Ascending aorta (tissue), 2 donors: ENCODE measurements around the gene DGKD. TPM values are rescaled to one million over a fixed set of nuclear protein-coding genes. Genes with fewer than 3 reads are reported as not detected.

Experiments
- DNase-seq, 2 donors: peaks; one replicate each; pipeline ENCODE4 v3.0.0-alpha.2; 2019; ENCODE audit warnings: low spot score in 2 of 2
- H3K27ac ChIP-seq, 2 donors: fragments of 200-600 bp; sonication (generic); one replicate each; pipeline ENCODE4 v1.5.1; 2016 to 2017; ENCODE audit warnings: mild to moderate bottlenecking in 1 of 2
- H3K27me3 ChIP-seq: fragments of 200-600 bp; sonication (generic); one replicate; pipeline ENCODE4 v1.5.1; 2017
- H3K36me3 ChIP-seq, 2 donors: fragments of 200-600 bp; sonication (generic); one replicate each; pipeline ENCODE4 v1.5.1; 2016
- H3K4me1 ChIP-seq, 2 donors: fragments of 200-600 bp; sonication (generic); one replicate each; pipeline ENCODE4 v1.5.1; 2016 to 2017; ENCODE audit warnings: mild to moderate bottlenecking in 1 of 2
- H3K4me3 ChIP-seq, 2 donors: fragments of 200-600 bp; sonication (generic); one replicate each; pipeline ENCODE4 v1.5.1; 2016 to 2017; ENCODE audit warnings: mild to moderate bottlenecking in 1 of 2
- H3K9me3 ChIP-seq, 2 donors: fragments of 200-600 bp; sonication (generic); one replicate each; pipeline ENCODE4 v1.5.1; 2016
- CTCF ChIP-seq, 3 experiments: fragments of 200-600 bp in 2 of 3; fragments of 450-650 bp in 1 of 3; sonication (generic) in 2 of 3; IDR thresholded peaks; one replicate each; pipeline ENCODE4 v1.5.1; 2016 to 2019; ENCODE audit warnings: antibody characterized with exemption in 3 of 3, mild to moderate bottlenecking in 1 of 3, moderate library complexity in 1 of 3
- intact Hi-C: fragments of 100-400 bp; cut with DNase I; formaldehyde crosslinking; loops from one replicate; pipeline ENCODE4 v1.15.1; 2023
- total RNA-seq: library from RNA; depleted of rRNA; stranded (reverse); fragments of >200 nt; gene quantifications from one replicate; pipeline ENCODE4 v1.1.0, GENCODE V29; 2016

DGKD gene
- total RNA-seq, 1 donor from 2014 or later, result 28.3 TPM

GRCh38 chr2:233449921-233450863, 95.9 kb downstream of the DGKD start:
- no peaks in the 10 kb centered on the region for H3K4me1 ChIP-seq
- DNase-seq, result peak; percentile 5 to 58
- peaks cover 89 to 100% of the 10 kb centered on the region in 2 donors for H3K36me3 ChIP-seq
- H3K4me3 ChIP-seq, result no peak overlapping the region
- intact Hi-C loops, result loop anchor here (5.0 to 10.0 kb wide), 2 partner anchors 165 to 262 kb away; partner anchors contain the start of gene UGT1A5
- no peaks in the 10 kb centered on the region for H3K27me3 ChIP-seq
- H3K9me3 ChIP-seq, result no peaks in the 10 kb centered on the region
- no peak overlapping the region for H3K27ac ChIP-seq
- no peak for TF ChIP-seq CTCF (IDR thresholded peaks at IDR 0.05)

GRCh38 chr2:233450864-233451575, 96.7 kb downstream of the DGKD start:
- TF ChIP-seq CTCF (IDR thresholded peaks at IDR 0.05), result no peak
- peaks cover 92 to 100% of the 10 kb centered on the region in 2 donors for H3K36me3 ChIP-seq
- no peaks in the 10 kb centered on the region for H3K4me1 ChIP-seq
- DNase-seq, result no peak
- intact Hi-C loops, result no loop called here
- no peaks in the 10 kb centered on the region for H3K27me3 ChIP-seq
- no peak overlapping the region for H3K27ac ChIP-seq
- H3K4me3 ChIP-seq, result no peak overlapping the region
- H3K9me3 ChIP-seq, result no peaks in the 10 kb centered on the region

GRCh38 chr2:233451950-233452349, 97.7 kb downstream of the DGKD start:
- intact Hi-C loops, result no loop called here
- H3K4me1 ChIP-seq, result no peaks in the 10 kb centered on the region
- no peak for DNase-seq

GRCh38 chr2:233453111-233453915, 99.0 kb downstream of the DGKD start:
- intact Hi-C loops, result no loop called here
- TF ChIP-seq CTCF (IDR thresholded peaks at IDR 0.05), result no peak
- no peaks in the 10 kb centered on the region for H3K4me1 ChIP-seq
- H3K27me3 ChIP-seq, result no peaks in the 10 kb centered on the region
- no peak overlapping the region for H3K4me3 ChIP-seq
- H3K36me3 ChIP-seq, result peaks cover 95 to 100% of the 10 kb centered on the region in 2 donors
- no peaks in the 10 kb centered on the region for H3K9me3 ChIP-seq
- no peak overlapping the region for H3K27ac ChIP-seq
- DNase-seq, result no peak

More at GRCh38 chr2:233451950-233452349, 97.7 kb downstream of the DGKD start:
- H3K27ac ChIP-seq, result no peak overlapping the region
- H3K9me3 ChIP-seq, result no peaks in the 10 kb centered on the region
- H3K36me3 ChIP-seq, result peaks cover 92 to 100% of the 10 kb centered on the region in 2 donors
- no peaks in the 10 kb centered on the region for H3K27me3 ChIP-seq
- no peak overlapping the region for H3K4me3 ChIP-seq
- no peak for TF ChIP-seq CTCF (IDR thresholded peaks at IDR 0.05)

GRCh38 chr2:233453916-233454315, 99.6 kb downstream of the DGKD start:
- intact Hi-C loops, result no loop called here
- no peak overlapping the region for H3K4me3 ChIP-seq
- H3K27me3 ChIP-seq, result no peaks in the 10 kb centered on the region
- peaks cover 92 to 100% of the 10 kb centered on the region in 2 donors for H3K36me3 ChIP-seq
- no peaks in the 10 kb centered on the region for H3K4me1 ChIP-seq
- DNase-seq, result no peak
- no peak for TF ChIP-seq CTCF (IDR thresholded peaks at IDR 0.05)
- H3K9me3 ChIP-seq, result no peaks in the 10 kb centered on the region
- no peak overlapping the region for H3K27ac ChIP-seq
